NCI-H446 treated with DMSO at 0.1 percent for 48 hours (cell line): ENCODE data around the gene OTOP3.
"Not testable (repeated sequence)": the region's sequence is repeated elsewhere in the genome, so short reads cannot be mapped to it uniquely, and the experiment has no call there.

Source experiments
- DNase-seq: peaks from one replicate; lab custom pipeline; 2025; lab: John Stamatoyannopoulos, UW

OTOP3 gene

DNA sequence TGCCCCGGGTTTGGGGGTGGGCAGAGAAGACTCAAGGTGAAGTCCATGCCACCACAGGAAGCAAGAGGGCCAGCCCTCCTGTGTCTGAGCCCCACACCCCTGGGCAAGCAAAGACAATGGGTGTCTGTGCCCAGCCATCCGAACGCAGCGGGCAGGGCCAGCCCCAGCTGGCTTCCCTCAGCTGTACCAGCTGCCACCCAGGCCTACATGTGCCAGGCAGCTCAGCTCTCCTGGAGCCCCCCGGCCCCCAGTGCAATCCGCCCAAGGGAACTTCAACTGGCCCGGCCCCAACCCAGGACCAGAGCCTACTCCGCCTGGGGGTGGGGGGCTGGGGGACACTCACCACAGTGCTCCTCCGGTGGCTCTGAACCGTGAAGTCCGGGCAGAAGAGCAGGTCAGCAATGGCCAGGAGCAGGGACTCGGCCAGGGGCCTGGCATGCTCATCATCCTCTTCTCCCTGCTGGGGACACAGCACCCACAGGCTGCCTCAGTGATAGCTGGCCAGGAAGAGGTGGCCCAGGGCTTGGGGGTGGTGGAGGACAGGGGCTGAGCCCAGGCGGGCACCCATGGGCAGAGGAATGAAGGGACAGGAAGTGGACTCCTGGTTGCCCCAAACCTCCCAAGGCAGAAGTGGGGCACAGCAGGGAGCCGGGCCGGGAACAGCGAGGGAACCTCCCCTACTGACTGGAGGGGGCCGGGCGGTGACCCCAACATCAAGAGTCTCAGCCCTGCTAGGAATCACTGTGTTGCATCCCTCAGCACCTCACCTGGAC is 27.1 kb downstream of the OTOP3 start:
- DNase-seq, result no peak

DNA sequence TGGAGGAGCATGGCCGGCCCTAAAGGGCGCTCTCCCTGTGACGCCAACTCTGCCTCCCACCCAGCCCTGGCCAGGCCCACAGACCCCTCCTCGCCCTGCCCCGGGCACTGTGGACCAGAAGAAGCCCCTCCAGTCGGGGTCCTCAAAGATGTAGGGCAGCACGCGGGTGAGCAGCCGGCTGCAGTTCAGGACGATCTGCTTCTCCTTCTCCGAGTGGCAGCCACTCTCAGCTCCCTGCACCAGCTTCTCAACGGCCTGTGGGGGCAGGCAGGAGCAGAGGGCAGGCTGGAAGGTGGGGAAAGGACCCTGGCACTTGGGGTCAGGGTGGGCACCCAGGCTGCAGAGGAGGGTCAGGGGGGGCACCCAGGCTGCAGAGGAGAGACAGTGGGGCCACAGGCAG is 28.0 kb downstream of the OTOP3 start:
- no peak for DNase-seq

DNA sequence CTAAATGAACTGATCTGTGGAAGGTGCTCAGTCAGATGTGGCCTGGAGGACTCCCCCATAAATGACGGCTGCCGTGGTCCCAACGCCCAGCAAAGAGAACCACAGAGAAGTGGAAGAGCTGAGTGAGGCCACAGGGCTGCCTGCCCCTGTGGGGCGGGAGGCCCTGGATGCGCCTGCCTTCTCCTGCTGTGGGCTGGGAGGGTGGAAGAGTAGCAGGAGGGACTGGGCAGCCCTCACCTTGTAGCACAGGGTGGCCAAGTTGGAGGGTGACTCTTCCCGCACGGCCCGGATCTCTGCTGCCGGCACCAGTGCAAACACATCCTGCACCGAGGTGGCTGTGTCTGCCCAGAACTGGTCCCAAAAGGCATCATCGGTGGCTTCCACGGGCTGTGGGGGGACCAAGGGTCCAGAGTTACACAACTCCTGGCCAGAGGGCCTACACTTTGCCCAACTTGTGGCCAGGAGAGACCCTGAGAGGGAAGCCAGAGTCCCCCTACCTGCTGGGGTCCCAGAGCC is 28.6 kb downstream of the OTOP3 start:
- DNase-seq, result no peak

DNA sequence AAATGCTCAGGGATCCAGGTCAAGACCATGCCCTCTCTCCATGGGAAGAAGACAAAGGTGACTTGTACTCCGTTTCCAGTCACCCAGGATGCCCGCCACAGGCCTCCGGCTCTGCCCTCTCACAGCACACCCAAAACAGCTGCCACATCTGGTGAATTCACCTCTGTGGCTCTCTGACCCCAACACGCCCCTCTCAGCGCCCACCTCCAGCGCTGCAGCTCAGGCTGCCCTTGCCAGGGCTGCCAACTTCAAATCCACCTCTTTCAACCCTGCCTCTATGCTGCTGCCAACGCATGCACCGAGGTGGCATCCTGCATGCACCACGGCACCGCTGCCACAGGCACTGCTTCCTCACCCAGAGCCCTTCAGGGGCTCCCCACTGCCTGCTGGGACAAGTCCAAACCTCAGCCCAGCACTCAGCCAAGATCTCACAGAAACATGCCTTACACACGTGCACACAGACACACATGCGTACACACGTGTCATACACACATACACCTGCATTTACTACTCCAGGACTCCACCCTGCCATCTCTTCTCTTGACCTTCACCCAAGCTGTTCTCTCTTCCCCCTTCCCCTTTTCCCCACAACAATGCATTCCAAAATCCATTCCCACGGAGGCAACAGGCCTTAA is 29.4 kb downstream of the OTOP3 start:
- DNase-seq, result no peak

DNA sequence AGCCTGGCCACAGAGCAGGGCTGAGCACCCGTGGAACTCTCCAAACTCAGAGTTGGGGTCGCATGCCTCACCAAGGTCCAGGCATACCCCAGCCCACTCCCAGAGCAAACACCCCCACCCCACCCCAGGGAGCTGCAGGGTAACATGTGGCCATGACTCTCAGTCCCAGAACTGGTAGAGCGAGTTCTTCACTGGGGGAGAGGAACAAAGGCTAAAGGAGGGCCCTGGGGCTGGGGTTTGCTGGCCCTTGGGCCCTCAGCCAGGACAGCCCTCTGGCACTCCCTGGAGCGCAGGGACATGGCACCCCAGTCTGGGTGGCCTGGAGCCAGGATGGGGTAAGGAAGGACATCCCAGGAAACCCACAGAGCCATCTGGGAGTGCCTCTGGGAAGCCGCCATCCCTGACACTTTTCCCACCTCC is 32.7 kb downstream of the OTOP3 start:
- DNase-seq, result no peak

DNA sequence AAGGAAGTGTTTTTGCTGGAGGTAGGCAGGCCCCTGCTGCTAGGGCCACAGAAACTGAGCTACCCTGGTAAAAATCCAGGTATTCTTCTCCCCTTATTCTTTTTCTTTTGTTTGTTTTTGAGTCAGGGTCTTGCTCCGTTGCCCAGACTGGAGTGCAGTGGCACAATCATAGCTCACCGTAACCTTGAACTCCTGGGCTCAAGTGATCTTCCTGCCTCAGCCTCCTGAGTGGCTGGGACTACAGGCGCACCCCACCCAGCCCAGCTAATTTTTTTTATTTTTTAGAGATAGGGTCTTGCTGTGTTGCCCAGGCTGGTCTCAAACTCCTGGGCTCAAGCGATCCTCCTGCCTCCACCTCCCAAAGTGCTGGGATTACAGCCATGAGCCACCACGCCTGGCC is 33.8 kb downstream of the OTOP3 start:
- not testable (repeated sequence) for DNase-seq

DNA sequence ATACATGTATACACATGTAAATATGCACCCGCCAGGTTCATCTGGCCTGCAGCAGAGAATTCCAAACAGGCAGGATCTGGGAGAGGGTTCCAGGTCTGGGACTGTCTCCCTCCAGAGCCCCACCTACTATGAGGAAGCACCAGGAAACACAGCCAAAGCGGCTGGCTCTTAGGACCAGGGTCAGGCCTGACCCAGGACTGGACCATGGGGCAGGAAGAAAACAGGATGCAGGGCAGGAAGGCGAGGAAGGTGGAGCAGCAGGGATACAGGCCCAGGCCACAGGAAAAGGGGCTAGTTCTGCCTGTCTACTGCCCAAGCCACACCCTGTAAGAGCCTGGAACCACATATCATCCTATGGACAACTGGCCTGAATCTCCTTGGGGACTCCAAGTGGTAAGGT is 34.7 kb downstream of the OTOP3 start:
- no peak for DNase-seq

DNA sequence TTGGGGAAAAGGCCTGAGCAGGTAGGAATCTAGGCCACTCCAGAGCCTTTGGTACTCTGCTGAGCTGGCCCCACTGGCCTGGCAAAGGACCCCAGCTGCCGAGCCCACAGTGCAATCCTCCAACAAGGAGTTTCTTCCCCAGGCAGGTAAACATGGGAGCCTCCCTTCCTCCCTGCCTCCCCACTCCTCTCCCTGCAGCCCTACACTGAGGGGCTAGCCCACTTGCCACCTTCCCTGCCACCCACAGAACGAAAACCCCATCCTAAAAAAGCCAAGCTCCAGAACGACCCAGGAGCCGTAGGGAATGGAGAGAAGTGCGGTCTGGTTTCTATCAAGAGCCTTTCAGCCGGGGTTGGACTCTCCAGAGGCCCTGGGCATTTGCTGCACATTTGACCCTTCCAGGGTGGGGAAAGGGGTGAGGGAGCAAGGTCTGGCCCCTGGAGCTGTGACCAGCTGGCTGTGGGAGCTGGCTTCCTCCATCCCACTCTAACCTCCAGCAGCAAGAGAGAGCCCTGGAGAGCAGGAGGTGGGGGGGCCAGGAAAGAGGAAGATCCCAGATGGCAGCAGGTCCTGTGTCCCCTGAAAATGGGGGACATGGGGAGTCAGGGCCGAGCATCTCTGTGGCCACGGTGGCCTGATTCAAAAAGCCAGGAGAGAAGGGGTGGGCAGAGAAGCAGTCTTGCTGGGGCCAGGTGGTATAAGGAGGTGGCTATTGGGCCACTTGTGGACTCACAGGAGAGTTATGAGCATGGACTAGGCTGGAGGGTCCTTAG is 35.6 kb downstream of the OTOP3 start:
- DNase-seq, result no peak

DNA sequence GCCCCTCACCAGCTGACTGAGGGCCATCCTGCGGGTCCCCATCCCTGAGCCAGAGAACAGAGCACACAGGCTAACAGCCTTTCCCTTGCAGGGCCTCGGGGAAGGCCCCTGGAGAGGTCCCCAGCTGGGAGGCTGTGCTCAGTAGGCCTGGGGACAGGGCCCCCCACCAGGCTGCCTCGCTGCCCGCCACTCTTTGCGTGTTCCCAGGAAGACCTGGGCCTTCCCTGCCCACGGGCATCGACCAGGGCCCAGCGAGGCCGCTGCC is 36.1 kb downstream of the OTOP3 start:
- no peak for DNase-seq

DNA sequence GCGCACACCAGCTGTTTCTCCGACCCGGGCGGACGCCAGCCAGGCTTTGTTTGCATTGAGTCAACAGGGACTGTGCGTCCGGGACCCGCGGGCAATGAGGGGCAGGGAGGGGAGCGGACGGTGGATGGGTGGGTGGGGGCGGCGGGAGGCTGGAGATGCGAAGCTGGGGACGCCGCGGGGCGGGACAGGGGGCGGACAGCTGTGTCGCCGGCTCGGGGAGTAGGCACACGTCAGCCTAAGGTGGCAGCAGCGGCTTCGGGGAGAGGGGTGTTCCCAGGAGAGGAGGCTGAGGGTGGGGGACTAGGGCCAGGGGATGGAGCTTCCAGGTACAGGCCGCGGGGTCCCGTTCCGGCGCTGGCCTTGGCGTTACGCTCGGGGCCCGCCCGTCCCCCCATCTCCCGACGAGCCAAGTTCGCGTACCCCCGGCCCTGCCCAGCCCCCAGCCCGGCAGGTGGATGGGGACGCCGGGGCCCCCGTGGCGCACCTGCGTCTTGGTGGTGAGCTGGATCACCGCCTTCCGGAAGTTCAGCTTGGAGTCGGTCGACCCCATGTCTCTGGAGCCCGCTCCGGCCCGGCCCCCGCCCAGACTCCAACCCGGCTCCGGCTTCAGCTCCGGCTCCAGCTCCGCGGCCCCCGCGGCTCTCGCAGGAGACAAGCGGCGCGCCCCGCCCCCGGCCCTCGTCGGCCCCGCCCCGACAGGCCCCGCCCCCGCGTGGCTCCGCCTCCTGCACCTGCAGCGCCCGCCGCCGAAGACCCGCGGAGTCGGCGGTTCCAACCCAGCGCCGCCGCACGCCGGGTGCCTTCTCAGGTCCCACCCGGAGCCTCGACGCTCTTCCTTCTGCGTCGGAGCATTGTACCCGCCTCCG is 36.6 kb downstream of the OTOP3 start, which contains the start of gene HID1:
TSS of gene HID1 (minus strand) at position 653 of the 866 bp plus-strand sequence. CDS start at position 550, 103 bp downstream.
- no peak for DNase-seq

DNA sequence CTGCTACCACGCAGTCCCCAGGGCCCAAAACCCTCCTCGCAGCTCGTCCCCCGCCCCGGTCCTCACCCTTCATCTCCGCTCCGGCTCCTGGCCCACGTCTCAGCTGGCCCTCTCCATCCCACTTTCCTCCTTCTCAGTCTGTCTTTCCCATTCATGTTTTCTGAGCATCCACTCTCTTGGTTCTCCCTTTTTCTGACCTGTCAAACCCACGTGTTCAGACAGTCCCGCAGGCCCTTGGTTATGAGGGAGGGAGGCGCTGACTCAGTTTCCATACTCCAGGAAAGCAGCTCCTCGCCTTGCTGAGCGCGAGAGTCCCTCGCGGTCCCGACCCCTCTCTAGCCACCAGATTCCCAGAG is 37.3 kb downstream of the OTOP3 start:
- DNase-seq, result no peak

DNA sequence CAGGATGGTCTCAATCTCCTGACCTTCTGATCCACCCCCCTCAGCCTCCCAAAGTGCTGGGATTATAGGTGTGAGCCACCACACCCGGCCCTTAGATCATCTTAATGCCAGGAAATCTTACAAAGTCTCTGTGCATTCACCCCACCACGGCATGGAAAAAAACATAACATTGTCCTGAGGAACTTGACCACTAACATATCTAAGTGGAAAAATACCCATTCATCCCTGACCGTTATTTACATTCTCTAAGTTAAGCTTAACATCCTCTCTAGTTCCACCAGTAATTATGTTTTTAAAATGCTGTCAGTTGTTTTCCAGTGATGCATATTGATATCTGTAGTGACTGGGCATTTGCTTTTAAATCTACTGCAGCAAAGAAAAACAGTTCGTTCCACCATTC is 40.2 kb downstream of the OTOP3 start:
- no peak for DNase-seq

DNA sequence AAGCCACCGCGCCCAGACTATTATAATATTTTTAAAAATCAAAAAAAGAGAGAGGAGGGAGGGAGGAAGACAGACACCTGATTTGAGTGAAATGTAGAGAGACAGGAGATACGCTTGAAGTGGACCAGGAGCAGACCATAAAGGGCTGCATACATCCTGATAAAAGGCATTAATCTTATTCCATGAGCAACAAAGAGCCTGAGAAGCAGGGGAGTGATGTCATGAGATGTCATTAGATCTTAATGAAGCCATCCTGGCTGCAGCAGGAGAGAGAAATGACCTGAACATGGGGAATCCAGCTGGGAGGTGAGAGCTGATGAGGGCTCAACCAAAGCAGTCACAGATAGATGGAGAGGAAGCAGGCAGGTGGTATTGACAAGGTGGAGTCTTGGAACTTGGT is 42.1 kb downstream of the OTOP3 start:
- no peak for DNase-seq

DNA sequence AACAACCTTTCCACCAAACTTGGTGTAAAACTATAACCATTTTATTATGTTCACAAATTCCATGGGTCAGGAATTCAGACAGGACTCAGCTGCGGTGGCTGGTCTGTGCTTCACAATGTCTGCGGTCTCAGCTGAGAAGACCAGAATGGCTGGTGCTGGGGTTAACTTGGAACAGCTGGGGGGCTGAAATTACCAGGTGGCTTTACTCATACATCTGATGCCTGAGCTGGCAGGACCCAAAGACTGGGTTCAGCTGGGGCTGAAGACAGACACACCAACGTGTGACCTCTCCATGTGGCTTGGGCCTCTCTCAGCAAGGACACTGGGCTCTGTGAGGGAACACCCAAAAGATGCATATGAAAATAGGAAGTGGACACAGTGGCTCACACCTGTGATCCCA is 42.5 kb downstream of the OTOP3 start:
- DNase-seq, result no peak

DNA sequence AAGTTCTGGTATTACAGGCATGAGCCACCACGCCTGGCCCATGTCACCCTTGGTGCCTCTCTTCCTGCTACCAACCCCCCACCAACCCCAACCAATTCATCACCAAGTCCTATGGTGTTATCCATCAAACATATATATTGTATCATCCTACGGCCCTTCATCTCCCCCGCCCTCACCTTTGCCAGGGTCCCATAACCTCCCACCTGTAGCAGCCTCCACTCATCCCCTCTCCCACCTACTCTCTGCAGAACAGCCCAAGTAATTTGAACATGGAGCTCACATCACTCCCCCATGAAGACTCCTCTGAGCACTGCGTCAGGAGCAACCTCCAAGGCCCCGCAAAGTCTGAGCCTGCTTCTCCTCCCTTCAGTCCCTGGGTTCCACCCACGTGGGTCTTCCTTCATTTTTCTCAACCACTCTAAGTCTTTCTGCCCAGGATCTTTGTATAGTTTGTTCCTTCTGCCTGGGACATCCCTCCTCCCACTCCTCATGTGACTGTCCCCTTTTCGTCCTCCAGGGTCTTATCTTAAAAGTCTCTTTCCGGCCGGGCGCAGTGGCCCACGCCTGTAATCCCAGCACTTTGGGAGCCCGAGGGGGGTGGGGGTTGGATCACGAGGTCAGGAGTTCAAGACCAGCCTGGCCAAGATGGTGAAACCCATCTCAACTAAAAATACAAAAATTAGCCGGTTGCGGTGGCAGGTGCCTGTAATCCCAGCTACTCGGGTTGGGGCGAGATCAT is 43.9 kb downstream of the OTOP3 start:
- no peak for DNase-seq

DNA sequence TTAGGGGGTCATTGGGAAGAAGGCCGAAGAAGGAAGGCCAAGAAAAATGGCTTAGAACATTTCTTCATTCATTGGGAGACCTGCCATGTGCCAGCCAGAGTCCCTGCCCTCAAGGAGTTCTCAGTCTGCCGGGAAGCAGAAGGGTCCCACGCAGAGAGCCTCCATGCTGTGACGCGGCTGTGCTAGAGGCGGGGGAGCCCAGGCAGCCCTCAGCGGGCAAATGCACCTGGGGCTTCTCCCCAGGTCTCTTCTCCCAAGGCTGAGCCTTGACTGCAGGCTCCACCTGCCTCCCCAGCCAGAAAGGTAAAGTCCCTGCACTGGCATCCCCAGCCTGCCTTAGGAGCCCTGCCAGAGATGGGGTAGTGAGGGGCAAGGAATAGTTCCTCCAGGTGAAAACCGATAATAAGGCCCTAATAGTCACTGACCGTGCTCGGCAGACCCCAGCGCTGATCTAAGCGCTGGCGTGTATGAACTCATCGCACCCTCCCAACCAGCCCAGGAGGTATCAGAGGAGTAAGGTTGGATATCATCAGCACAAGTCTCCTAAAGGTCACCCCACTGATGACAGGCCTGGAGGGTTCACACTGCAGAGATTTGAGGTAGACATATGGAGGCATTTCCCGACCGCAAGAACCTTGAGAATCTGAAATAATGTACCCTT is 45.8 kb downstream of the OTOP3 start:
- DNase-seq, result no peak

DNA sequence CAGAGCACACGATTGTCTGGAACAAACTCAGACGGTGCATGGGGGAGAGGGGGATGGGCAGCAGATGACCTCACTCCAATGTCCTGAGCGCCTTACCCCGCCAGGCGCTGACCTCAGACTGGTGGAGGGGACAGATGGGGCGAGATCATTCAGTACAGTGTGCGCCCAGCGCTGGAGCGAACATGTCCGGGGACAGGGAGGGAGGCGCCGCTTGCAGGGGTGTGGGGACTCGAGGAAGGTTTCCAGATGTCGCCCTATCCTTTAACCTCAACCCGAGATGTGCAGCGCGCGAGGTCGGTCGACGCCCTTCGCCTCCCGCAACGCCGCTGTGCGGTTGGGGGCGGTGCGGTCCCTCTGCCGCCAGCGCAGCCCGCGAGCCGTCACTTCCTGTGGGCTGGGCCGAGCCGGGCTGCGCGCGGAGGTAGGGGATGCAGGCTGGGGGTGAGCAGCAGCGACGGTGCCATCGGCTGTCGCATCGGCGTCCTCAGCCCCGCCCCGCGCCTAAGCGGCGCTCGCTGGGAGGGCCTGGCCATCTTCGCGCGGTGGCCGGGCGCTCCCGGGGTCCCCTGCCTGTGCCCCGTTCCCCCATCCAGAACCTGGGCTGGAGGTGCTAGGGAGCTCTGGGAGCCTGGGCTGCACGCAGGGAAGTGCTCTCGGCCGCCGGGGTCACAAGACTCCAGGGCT is 46.4 kb downstream of the OTOP3 start:
- DNase-seq, result peak; percentile 59

DNA sequence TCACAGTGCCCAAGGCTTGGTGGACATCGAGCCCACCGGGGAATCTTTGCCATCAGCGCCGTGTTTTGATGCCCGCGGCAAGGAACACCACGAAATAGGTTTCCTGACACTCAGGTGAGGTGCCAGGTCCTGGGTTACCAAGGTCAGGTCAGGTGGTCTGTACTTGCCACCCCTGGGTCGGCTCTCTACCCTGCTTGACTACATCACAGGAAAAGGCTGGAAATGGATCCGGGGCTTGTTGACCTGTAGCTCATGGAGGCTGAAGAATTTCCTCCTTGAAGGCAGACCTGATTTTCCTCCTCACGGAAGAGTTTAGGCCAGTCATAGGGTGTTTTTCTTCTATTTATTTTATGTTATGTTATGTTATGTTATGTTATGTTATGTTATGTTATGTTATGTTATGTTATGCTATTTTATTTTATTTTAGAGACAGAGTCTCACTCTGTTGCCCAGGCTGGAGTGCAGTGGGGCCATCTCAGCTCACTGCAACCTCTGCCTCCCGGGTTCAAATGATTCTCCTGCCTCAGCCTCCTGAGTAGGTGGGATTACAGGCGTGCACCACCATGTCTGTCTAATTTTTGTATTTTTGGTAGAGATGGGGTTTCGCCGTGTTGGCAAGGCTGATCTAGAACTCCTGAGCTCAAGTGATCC is 47.1 kb downstream of the OTOP3 start:
- DNase-seq, result not testable (repeated sequence)

DNA sequence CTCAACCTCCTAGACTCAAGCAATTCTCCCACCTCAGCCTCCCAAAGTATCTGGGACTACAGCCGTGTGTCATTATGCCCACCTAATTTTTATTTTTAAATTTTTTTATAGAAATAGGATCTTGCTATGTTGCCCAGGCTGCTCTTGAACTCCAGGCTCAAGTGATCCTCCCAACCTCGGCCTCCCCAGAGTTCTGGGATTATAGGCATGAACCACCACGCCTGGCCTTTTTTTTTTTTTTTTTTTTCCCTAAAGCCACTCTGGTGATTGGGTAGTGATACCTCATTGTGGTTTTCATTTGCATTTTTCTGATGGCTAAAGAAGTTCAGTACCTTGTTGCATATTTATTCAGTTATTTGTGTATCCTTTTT is 50.5 kb downstream of the OTOP3 start:
- no peak for DNase-seq

DNA sequence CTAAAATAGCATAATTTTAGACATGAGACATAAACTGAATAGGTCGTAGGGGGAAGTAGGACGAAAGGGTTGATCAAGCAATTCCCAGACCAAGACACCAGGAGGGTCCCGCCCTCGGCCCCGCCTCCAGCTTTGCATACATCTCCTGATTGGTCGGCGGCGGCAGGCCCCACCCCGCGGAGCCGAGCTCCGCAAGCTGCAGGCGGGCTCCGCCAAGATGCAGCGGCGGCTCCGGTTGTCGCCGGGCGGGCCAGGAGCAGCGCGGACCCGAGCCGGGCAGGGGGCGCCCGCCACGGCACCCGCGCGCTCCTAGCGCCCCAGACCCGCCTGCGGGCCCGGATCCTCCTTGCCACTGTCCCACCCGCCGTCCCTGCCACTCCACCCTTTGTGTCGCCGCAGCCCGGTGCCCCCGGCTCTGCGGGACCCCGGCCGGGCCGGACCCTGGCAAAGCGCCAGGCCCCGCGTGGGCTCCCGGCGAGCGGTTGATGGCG is 51.8 kb downstream of the OTOP3 start, which contains the start of gene CDR2L:
TSS of gene CDR2L (plus strand) at position 215 of the 491 bp plus-strand sequence. CDS start 412 bp downstream, outside the sequence.
- peak; percentile 79 for DNase-seq
